GM19099 (cell line): ENCODE measurements around the gene NME9.

Experiments used
- POLR2A ChIP-seq: IDR thresholded peaks from 3 replicates; pipeline ENCODE4 v1.6.1; 2011; ENCODE audit warnings: low read depth; ENCODE audit not compliant: insufficient read length; ENCODE audit errors: extremely low read depth

NME9 gene

GRCh38 chr3:138348754-138349739 is 19.4 kb upstream of the NME9 start:
- TF ChIP-seq POLR2A, result no peak

DNA sequence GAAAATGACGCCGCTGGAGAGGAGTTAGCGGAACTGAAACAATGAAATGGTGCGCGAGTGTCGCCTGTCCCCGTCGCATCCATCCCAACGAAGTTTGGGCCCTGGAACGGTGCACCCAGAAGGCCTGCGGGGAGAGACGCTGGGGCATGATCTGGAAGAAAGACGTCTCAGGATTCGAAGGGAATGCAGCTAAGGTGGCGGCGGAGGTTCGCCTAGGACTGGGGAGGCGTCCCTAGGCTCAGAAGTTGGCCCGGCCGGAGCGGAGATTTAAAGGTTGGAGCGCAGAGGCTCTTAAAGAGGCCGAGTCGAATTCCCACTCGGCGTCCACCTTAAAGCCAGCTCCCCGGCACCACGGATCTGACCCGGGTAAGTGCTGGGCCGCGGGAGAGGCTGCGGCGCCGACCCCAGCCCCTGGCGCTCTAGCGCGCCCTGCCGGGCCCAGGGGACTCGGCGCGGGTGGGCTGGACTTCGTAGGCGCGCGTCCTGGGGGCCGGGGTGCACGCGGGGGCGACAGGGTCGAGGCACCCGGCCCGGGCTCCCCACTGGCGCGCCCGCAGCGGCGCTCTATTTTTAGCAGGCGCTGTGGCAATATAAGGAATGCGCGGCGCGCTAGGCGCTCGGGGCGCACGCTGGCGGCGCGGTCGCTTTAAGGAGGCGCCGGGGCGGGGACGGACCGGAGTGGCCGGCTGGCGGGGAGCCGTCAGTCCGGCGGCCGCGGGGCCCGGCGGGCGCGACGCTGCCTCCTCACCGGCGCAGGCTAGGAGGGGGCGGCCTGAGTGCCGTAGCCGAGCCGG is 18.5 kb upstream of the NME9 start, which contains the start of gene MRAS:
MRAS (plus strand) TSS at position 620 of the 794 bp plus-strand sequence. CDS start 24,305 bp downstream, outside the sequence.
- TF ChIP-seq POLR2A, result no peak

DNA sequence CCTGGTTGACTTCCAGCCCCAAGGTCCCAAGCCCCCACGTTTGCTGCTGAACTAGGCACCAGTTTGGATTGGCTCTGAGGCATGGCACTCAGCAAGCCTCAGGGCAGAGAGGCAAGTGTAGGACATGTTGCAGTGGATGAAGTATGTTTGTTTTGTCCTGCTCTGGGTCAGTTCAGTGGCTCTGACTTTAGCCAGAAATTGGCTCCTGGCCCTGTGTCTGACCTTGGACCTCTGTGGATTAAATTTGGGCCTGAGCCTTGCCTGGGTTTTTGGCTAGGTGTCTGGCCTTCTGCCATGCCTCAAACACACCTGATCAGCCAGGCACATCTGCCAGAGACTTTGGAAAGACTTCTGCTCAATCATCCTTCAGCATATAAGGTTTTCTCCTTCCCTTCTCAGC is 15.1 kb upstream of the NME9 start:
- TF ChIP-seq POLR2A, result no peak

DNA sequence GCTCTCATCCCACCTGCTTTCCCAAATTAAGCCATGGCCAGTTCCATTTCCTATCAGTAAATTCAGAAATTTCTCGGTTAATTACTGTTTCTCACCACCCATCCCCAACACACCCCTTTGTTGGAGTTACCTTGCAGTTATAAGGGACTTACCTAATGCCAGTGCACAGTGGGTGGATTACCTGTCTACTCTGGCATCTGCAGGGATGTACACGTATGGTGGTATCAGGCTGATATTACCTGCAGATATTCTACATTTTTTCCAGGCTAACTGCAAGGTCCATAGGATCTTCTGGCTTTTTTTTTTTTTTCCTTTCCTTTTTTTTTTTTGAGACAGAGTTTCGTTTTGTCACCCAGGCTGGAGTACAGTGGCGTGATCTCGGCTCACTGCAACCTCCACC is 10.9 kb upstream of the NME9 start:
- no peak for TF ChIP-seq POLR2A

- no peak for TF ChIP-seq POLR2A
These were observed 9.2 kb upstream of the NME9 start for GRCh38 chr3:138338811-138339210.

GRCh38 chr3:138338244-138338643 is 8.6 kb upstream of the NME9 start:
- TF ChIP-seq POLR2A, result no peak

- no peak for TF ChIP-seq POLR2A
These were observed 6.9 kb upstream of the NME9 start for GRCh38 chr3:138336454-138336999.

DNA sequence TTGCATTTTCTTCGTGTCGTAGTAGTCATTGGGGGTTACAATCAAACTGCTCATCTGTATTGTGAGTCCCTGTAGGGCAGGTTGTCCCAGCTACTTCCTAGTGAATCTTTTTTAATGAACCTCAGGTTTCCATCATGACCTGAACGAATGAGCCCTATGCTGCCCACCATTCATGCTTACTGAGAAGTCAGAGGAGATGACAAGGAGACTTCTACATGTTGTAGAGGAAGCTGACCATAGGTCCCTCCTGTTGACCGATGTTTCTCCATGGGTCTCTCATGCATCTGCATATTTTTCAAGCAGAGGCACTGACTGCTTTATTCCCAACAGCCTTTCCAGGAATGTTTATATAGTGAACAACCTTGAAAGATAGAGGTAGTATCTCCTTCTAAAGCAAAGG is 5.0 kb upstream of the NME9 start:
- TF ChIP-seq POLR2A, result no peak

DNA sequence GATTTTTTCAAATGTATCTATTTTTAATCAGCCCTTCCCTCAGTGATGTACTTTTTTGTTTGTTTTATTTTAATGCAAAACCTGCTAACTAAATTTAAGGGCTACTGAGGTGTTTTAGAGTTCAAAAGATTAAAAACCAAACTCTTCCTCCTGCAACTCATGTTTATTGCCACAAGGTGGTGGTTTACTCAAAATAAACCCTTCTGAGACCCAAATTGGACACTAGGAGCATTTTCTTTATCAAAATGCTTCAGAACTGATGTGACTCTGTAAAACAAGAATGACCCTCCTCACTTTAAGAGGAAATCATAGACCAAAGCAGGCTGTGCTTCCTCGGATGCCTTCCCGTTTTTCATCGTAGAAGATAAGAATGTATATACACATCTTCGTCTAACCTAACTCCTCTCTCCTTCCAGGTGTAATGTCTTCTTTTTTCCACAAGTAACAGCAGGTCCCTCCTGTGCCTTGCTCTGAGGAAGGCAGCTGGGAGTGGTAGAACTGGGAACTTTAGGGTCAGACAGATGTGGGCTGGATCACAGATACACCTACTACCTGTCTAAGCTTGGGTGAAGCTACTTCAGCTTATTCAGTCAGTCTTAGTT is 2.9 kb upstream of the NME9 start:
- TF ChIP-seq POLR2A, result no peak

DNA sequence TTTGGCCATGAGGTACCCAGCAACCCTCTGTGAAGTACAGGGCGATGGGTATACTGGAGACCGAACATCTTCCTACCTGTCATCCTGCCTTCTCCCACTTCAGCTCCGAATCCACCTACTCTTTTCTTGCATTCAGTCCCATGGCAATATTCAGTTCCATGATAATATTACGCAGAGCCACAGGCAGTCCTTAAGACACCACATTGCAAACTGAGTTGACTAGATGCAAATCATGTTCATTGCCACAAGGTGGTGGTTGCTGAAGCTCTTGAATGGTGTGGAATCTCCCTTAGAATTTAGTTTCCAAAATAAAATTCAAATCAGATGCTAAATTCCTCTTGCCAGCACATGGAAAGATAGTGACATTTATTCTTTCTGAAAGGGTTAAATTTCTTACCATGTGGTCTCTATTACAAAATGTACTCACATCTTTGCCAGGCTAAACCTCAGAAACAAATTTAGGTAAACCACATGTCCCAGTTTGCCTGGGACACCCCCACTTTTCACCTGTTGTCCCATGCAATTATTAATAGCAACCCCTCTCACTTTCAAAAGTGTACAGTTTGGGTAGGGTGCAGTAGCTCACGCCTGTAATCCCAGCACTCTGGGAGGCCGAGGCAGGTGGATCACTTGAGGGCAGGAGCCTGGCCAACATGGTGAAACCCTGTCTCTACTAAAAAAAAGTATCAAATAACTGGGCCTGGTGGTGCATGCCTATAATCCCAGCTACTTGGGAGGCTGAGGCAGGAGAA is 1.7 kb upstream of the NME9 start:
- no peak for TF ChIP-seq POLR2A

- no peak for TF ChIP-seq POLR2A
These were observed 288 bp upstream of the NME9 start for GRCh38 chr3:138329984-138330293.

DNA sequence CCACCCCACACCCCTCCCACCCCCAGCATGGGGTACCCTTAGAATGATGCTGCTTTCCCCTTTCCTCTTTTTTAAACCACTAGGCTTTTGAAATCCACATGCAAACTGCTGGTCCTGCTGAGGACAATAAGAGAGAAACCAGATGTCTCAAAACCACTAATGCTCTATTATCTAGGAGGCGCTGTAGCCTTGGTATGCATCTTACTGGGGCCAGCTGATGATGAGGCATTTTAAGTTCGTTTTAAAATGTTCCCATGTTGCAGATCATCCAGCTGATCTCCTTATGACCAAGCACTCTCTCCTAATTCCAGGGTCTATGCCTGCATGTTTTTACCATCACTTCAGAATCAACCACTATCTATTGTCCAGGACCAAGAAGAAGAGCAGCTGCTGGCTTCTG is 1.3 kb downstream of the NME9 start:
- no peak for TF ChIP-seq POLR2A

GRCh38 chr3:138327831-138328230 is 1.8 kb downstream of the NME9 start:
- TF ChIP-seq POLR2A, result no peak

DNA sequence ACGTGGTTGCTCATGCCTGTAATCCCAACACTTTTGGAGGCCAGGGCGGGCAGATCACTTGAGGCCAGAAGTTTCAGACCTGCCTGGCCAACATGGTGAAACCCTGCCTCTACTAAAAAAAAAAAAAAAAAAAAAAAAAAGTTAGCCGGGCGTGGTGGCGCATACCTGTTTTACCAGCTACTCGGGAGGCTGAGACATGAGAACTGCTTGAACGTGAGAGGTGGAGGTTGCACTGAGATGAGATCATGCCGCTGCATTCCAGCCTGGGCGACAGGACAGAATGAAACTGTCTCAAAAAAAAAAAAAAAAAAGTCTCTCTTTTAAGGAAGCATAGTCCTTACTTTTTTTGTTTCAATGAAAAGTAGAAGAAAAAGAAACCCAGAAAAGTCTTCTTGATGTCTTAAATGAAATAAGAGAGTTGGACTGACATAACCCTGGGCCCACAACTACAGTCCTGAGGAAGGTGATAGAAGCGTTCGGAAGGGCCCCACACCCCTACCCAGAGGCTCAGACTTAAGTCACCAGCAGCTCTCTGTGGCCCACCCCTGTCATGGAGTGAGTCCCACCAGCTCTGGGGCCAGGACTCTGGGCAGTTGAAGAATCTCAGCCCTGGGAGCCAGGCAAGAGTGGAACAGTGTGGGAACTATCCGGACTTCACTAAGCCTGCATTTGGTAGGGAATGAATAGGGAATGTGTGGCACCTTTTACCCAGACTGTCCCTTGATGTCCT is 2.6 kb downstream of the NME9 start:
- TF ChIP-seq POLR2A, result no peak
